ENCODE results near the gene RABGAP1.

DNA sequence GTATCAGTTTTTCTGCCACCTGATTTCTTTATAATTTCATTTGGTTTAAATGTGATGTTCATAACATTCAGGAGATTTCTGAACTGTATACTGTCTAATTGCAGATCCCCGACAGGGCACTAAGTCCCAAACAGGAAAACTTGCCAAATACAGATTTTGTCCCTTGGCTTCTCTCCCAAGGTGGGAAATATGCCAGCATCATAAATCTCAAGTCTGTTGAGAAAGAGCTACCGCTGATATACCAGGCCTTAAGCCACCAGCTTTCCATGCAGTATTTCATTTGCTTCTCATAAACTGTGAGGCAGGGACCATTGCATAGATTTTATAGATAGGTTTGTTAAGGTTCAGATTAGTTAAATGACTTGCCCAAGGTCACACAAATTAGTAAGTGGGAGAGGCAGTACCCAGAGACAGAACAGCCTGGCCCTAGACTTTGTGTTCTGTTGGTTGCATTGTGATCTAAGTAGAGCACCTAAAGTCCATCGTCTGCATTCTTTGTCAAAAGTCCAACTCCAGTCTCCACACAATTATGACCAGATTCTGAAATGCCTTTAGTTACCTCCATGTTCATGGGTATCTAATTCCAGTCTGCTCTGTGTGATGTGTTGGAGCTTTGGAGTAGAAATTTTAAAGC is 108.9 kb downstream of the RABGAP1 start:
- TF ChIP-seq POLR2A (IDR thresholded peaks at IDR 0.05; ENCODE audit: low read length) (no peak), GATA1 (IDR thresholded peaks at IDR 0.05; ENCODE audit: low read depth, low read length) (no peak)

All from erythroblast (primary cell).